Testis (tissue), 3 donors: ENCODE measurements around the gene TMEM222. TPM values are rescaled to one million over a fixed set of nuclear protein-coding genes. Genes with fewer than 3 reads are reported as not detected.

Experiments
- DNase-seq: peaks from one replicate; pipeline ENCODE4 v3.0.0-alpha.2; 2019
- H3K27ac ChIP-seq, 2 donors: fragments of 200-600 bp; sonication (generic); one replicate each; pipeline ENCODE4 v1.5.1; 2019
- H3K27me3 ChIP-seq: fragments of 200-600 bp; sonication (generic); one replicate; pipeline ENCODE4 v1.5.1; 2019
- H3K36me3 ChIP-seq: fragments of 200-600 bp; sonication (generic); one replicate; pipeline ENCODE4 v1.5.1; 2017; ENCODE audit warnings: low read depth; ENCODE audit errors: missing control alignments
- H3K4me1 ChIP-seq: fragments of 200-600 bp; sonication (generic); one replicate; pipeline ENCODE4 v1.5.1; 2019
- H3K4me3 ChIP-seq, 2 donors: fragments of 200-600 bp; sonication (generic); one replicate each; pipeline ENCODE4 v1.5.1; 2017 to 2019
- H3K9me3 ChIP-seq: fragments of 200-600 bp; sonication (generic); one replicate; pipeline ENCODE4 v1.5.1; 2017
- CTCF ChIP-seq, 3 experiments: fragments of 450-650 bp in 2 of 3; fragments of 200-600 bp in 1 of 3; sonication (generic) in 1 of 3; IDR thresholded peaks; one replicate each; pipeline ENCODE4 v1.5.1; 2016 to 2019; ENCODE audit warnings: antibody characterized with exemption in 3 of 3, mild to moderate bottlenecking in 2 of 3, moderate library complexity in 1 of 3
- POLR2A ChIP-seq: fragments of 450-650 bp; IDR thresholded peaks from one replicate; pipeline ENCODE4 v1.6.1; 2017; ENCODE audit warnings: antibody characterized with exemption, mild to moderate bottlenecking, moderate library complexity
- WGBS, 2 donors: methylation state at CpG; one replicate each; pipeline ENCODE4 v1.1.5; 2018; 5-methylcytosine and 5-hydroxymethylcytosine counted together
- intact Hi-C: fragments of 100-400 bp; cut with DNase I; formaldehyde crosslinking; loops from one replicate; pipeline ENCODE4 v1.15.1; 2023; ENCODE audit warnings: low total_unique reads
- polyA plus RNA-seq: library from polyadenylated mRNA; stranded (reverse); fragments of 350-450 nt; fragmentation: Illumina TruSeq; extraction: RNeasy Lipid Tissue Mini Kit (QIAGEN cat#74804); gene quantifications from one replicate; pipeline ENCODE4 v1.2.3, GENCODE V29; 2014; ENCODE audit warnings: low read depth, low replicate concordance; ENCODE audit not compliant: insufficient read depth
- total RNA-seq, 2 donors: library from RNA; depleted of rRNA; stranded (reverse); fragments of >200 nt; gene quantifications; one replicate each; pipeline ENCODE4 v1.2.3, GENCODE V29; 2016

Gene TMEM222
- total and polyA plus RNA-seq, 3 donors from 2014 or later: 41.4 to 81.6 (median 67.5) TPM

GRCh38 chr1:27336756-27337155, 14.8 kb downstream of the TMEM222 start:
- TF ChIP-seq CTCF (IDR thresholded peaks at IDR 0.05): no peak
- no peak for TF ChIP-seq POLR2A
- H3K4me1 ChIP-seq: peaks cover 2% of the 10 kb centered on the region
- no peaks in the 10 kb centered on the region for H3K36me3 ChIP-seq
- no peak for DNase-seq
- WGBS, 2 donors: 89 to 94% methylated on average over 5 of the region's 5 CpGs
- no peaks in the 10 kb centered on the region for H3K27me3 ChIP-seq
- intact Hi-C loops: no loop called here
- no peak overlapping the region for H3K27ac ChIP-seq
- H3K4me3 ChIP-seq: no peak overlapping the region
- no peaks in the 10 kb centered on the region for H3K9me3 ChIP-seq

GRCh38 chr1:27338751-27339150, 16.8 kb downstream of the TMEM222 start:
- no peaks in the 10 kb centered on the region for H3K27me3 ChIP-seq
- intact Hi-C loops: no loop called here
- 84 to 96% methylated on average over 6 of the region's 6 CpGs for WGBS, 2 donors
- DNase-seq: no peak
- no peaks in the 10 kb centered on the region for H3K36me3 ChIP-seq
- H3K4me1 ChIP-seq: peaks cover 5% of the 10 kb centered on the region
- H3K9me3 ChIP-seq: no peaks in the 10 kb centered on the region
- TF ChIP-seq POLR2A (no peak), CTCF (IDR thresholded peaks at IDR 0.05) (no peak)
- H3K27ac ChIP-seq: no peak overlapping the region
- H3K4me3 ChIP-seq: no peak overlapping the region

GRCh38 chr1:27339213-27339612, 17.2 kb downstream of the TMEM222 start:
- Histone ChIP-seq H3K4me3 (no peak overlapping the region), H3K27me3 (no peaks in the 10 kb centered on the region), H3K27ac (no peak overlapping the region), H3K4me1 (peaks cover 5% of the 10 kb centered on the region), H3K36me3 (no peaks in the 10 kb centered on the region), H3K9me3 (no peaks in the 10 kb centered on the region)
- no peak for DNase-seq
- TF ChIP-seq CTCF (IDR thresholded peaks at IDR 0.05) (no peak), POLR2A (no peak)
- WGBS, 2 donors: 66 to 80% methylated on average over 5 of the region's 5 CpGs
- intact Hi-C loops: no loop called here

GRCh38 chr1:27341525-27342252, 19.7 kb downstream of the TMEM222 start, which contains the start of gene SYTL1:
Gene SYTL1, plus strand, starts transcription at chr1:27342022. Its CDS starts 3,313 bp downstream, at chr1:27345335.
- intact Hi-C loops: no loop called here

More at GRCh38 chr1:27341525-27342252, 19.7 kb downstream of the TMEM222 start, which contains the start of gene SYTL1:
- H3K4me1 ChIP-seq: peaks cover 5% of the 10 kb centered on the region
- WGBS, 2 donors: 50 to 63% methylated on average over 16 to 22 of the region's 22 CpGs
- H3K27ac ChIP-seq: no peak within 1 kb of the TSS
- TF ChIP-seq POLR2A (no peak), CTCF (IDR thresholded peaks at IDR 0.05) (no peak)
- H3K4me3 ChIP-seq: no peak within 1 kb of the TSS
- no peak for DNase-seq
- no peaks in the 10 kb centered on the region for H3K9me3 ChIP-seq
- no peaks in the 10 kb centered on the region for H3K36me3 ChIP-seq
- H3K27me3 ChIP-seq: no peaks in the 10 kb centered on the region
